Spleen (tissue), 7 donors: ENCODE measurements around the gene LGALS7.

Experiments
- CTCF ChIP-seq, 11 experiments: fragments of 200-600 bp in 7 of 11; fragments of 450-650 bp in 4 of 11; sonication (generic) in 4 of 11; IDR thresholded peaks in 8 of 11; conservative IDR thresholded peaks in 3 of 11; 1 replicate in 7 of 11; 2 replicates in 4 of 11; pipeline versions ENCODE4 v1.4.0 to v1.8.0; 2016 to 2021; ENCODE audit warnings: antibody characterized with exemption in 11 of 11, inconsistent platforms in 4 of 11, mild to moderate bottlenecking in 1 of 11
- POLR2A ChIP-seq, 3 donors: fragments of 450-650 bp; IDR thresholded peaks; one replicate each; pipeline ENCODE4 v1.5.1; 2017; ENCODE audit warnings: antibody characterized with exemption in 3 of 3, mild to moderate bottlenecking in 1 of 3
- donor health status: DM: no; HTN: no; CAD: no; lungs with moderate emphysema.
- donor health status: DM: no; HTN: no; CAD: no.
- donor health status: DM: no; HTN: no; CAD: no.

GRCh38 chr19:38792250-38793111 lies 19.2 kb upstream of the LGALS7 start:
- peak in 9 of 11 experiments; percentile 36 to 63 (median 49) for TF ChIP-seq CTCF (IDR thresholded peaks at IDR 0.05 in 8 of 11, conservative IDR thresholded peaks at IDR 0.05 in 3 of 11)
- no peak for TF ChIP-seq POLR2A (IDR thresholded peaks at IDR 0.05)
